ENCODE measurements around the gene ECE1.
A peak's percentile ranks its signal among the peaks of the same experiment; 100 is the strongest.
"Not testable (repeated sequence)": the region's sequence is repeated elsewhere in the genome, so short reads cannot be mapped to it uniquely, and the experiment has no call there.

ECE1 gene

DNA sequence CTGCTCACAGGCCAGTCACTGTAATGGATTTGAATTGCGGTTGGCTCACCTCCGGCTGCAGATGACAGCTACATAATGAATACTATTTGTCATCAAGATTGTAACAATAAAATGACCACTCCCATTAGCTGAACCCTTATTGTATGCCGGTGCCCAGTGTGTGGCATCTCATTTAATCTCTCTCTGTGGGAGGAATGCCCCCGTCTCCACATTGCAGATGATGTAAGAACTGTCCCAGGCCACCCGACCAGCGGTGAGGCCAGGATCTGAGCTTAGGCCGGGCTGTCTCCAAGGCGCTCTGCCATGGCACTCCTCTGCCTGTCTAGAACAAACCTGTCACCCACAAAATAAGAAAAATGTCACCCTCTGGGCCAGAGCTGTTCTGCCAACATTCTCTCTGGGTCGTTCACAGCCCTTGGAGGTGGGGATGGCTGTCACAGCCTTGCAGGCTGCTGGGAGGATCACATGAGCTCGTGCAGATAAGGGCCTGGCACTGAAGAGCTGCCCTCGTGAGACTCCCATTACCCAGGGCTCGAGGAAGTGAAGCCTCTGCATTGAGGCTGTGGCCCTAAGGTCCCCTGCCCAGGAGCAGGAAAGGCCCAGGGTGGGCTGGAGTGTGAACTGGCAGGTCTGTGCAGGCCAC lies 52.7 kb downstream of the ECE1 start:
- DNase-seq (ENCODE audit: insufficient read length, low spot score) (no peak), FAIRE-seq (no peak)
- TF ChIP-seq POLR2A (IDR thresholded peaks at IDR 0.05; ENCODE audit: low read depth, low read length) (no peak), POLR2AphosphoS5 (IDR thresholded peaks at IDR 0.05; ENCODE audit: low read depth, low read length) (no peak), POU2F2 (IDR thresholded peaks at IDR 0.05; ENCODE audit: low read depth, low read length) (no peak), PAX5 (IDR thresholded peaks at IDR 0.05; ENCODE audit: insufficient read depth, low read length, severe bottlenecking) (no peak), TAF1 (IDR thresholded peaks at IDR 0.05; ENCODE audit: low read depth, low read length) (no peak), SPI1 (IDR thresholded peaks at IDR 0.05; ENCODE audit: low read depth, low read length) (no peak)

- TF ChIP-seq POU2F2 (IDR thresholded peaks at IDR 0.05; ENCODE audit: low read depth, low read length) = no peak
- TF ChIP-seq TAF1 (IDR thresholded peaks at IDR 0.05; ENCODE audit: low read depth, low read length) = no peak
- TF ChIP-seq POLR2A (IDR thresholded peaks at IDR 0.05; ENCODE audit: low read depth, low read length) = no peak
- TF ChIP-seq PAX5 (IDR thresholded peaks at IDR 0.05; ENCODE audit: insufficient read depth, low read length, severe bottlenecking) = no peak
- no peak for TF ChIP-seq POLR2AphosphoS5 (IDR thresholded peaks at IDR 0.05; ENCODE audit: low read depth, low read length)
- FAIRE-seq = no peak
- DNase-seq (ENCODE audit: insufficient read length, low spot score) = no peak
Observed at GRCh38 chr1:21236178-21236577, 54.1 kb downstream of the ECE1 start.

DNA sequence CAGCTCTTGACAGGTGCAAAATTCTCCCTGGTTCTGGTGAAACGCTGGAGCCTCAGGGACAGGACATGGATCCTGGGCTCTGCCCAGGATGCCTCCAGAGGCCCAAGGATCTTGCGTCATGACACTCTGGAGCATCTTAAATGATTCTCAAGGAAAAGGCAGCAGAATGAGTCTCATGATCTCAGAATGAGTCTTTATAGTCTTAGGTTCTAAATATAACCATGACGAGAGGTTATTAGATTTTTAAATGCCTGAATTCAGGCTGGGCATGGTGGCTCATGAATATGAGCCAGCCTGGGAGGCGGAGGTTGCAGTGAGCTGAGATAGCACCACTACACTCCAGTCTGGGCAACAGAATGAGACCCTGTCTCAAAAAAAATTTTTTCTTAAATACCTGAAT lies 55.5 kb downstream of the ECE1 start:
- FAIRE-seq = no peak
- TF ChIP-seq TAF1 (IDR thresholded peaks at IDR 0.05; ENCODE audit: low read depth, low read length) (no peak), POU2F2 (IDR thresholded peaks at IDR 0.05; ENCODE audit: low read depth, low read length) (no peak), SPI1 (IDR thresholded peaks at IDR 0.05; ENCODE audit: low read depth, low read length) (no peak), POLR2A (IDR thresholded peaks at IDR 0.05; ENCODE audit: low read depth, low read length) (no peak)
- no peak for DNase-seq (ENCODE audit: insufficient read length, low spot score)

DNA sequence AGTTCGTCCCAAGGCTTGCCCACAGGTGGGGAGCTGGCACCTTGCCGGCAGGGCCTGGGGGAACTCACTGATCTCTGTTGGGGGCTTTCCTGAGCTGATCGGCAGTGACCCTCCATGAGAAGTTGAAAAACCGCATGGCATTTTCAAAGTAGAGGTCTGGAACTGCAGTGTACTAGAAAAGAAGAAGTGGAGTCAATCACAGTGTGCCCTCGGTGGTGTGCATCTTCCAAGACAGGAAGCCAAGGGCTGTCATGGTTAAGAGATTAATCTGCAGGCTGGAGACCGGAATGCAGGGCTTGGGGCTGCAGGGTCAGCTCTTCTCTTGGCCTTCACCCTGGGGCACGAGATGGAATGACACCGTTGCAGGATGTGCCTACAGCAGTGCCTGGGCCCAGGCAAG lies 56.8 kb downstream of the ECE1 start:
- TF ChIP-seq POU2F2 (IDR thresholded peaks at IDR 0.05; ENCODE audit: low read depth, low read length) (no peak), PAX5 (IDR thresholded peaks at IDR 0.05; ENCODE audit: insufficient read depth, low read length, severe bottlenecking) (no peak)
- no peak for DNase-seq (ENCODE audit: insufficient read length, low spot score)
- FAIRE-seq = no peak

- TF ChIP-seq PAX5 (IDR thresholded peaks at IDR 0.05; ENCODE audit: insufficient read depth, low read length, severe bottlenecking) (no peak), POLR2AphosphoS5 (IDR thresholded peaks at IDR 0.05; ENCODE audit: low read depth, low read length) (no peak), SPI1 (IDR thresholded peaks at IDR 0.05; ENCODE audit: low read depth, low read length) (no peak), TAF1 (IDR thresholded peaks at IDR 0.05; ENCODE audit: low read depth, low read length) (no peak), POLR2A (IDR thresholded peaks at IDR 0.05; ENCODE audit: low read depth, low read length) (no peak), POU2F2 (IDR thresholded peaks at IDR 0.05; ENCODE audit: low read depth, low read length) (no peak)
- FAIRE-seq = peak; percentile 80
Observed at GRCh38 chr1:21232044-21232443, 58.2 kb downstream of the ECE1 start.

DNA sequence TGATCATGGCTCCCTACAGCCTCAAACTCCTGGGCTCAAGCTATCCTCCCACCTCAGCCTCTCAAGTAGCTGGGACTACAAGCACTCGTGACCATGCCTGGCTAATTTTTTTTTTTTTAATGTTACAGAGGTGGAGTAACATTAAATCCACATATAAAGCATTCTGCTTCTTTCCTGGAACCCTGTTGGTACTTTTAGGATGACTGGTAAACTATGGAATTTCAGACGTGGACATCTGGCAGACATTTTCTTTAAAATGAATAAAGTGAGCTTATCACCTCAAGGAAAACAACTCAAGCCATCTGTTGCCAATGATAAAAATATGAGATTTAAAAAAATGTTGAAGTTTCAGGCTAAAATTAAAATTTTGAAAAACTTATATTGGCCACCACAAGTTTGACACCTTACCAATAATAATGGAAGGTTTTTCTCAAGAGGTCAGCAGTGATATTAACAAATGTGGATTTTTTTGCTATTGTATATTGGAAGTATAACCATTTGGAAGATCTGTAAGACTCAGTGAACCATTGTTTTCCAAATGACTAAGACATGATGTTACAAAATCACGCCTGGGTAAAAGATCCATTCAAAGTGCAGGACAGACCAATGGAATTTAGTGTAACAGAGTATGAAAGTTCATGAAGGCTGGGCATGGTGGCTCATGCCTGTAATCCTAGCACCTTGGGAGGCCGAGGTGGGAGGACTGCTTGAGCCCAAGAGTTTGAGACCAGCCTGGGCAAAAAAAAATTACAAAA lies 60.8 kb downstream of the ECE1 start:
- FAIRE-seq (no peak), DNase-seq (ENCODE audit: insufficient read length, low spot score) (no peak)
- TF ChIP-seq PAX5 (IDR thresholded peaks at IDR 0.05; ENCODE audit: insufficient read depth, low read length, severe bottlenecking) (no peak), POU2F2 (IDR thresholded peaks at IDR 0.05; ENCODE audit: low read depth, low read length) (no peak), POLR2A (IDR thresholded peaks at IDR 0.05; ENCODE audit: low read depth, low read length) (no peak), SPI1 (IDR thresholded peaks at IDR 0.05; ENCODE audit: low read depth, low read length) (no peak), POLR2AphosphoS5 (IDR thresholded peaks at IDR 0.05; ENCODE audit: low read depth, low read length) (no peak), TAF1 (IDR thresholded peaks at IDR 0.05; ENCODE audit: low read depth, low read length) (no peak)

More at GRCh38 chr1:21232044-21232443, 58.2 kb downstream of the ECE1 start:
- DNase-seq (ENCODE audit: insufficient read length, low spot score) = peak; percentile 47

- DNase-seq (ENCODE audit: insufficient read length, low spot score); FAIRE-seq: not testable (repeated sequence)
Observed at GRCh38 chr1:21228224-21228623, 62.0 kb downstream of the ECE1 start.

DNA sequence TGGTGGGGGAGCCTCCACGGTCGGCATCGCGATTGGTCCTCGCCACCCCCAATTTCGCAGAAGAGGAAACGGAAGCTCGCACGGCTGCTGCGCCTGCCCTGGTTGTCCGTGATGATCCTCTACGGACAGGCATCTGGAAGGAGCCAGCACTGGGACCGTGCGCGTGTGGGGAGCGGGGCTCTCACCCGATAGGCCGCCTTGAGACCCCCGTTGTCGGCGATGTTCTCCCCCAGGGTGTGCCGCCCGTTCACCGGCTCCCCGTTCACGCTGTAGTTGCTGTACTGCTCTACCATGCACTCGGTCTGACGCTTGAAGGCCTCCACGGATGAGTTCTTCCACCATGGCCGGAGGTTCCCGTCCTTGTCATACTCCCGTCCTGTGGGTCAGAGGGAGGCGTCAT lies 65.2 kb downstream of the ECE1 start:
- no peak for FAIRE-seq

DNA sequence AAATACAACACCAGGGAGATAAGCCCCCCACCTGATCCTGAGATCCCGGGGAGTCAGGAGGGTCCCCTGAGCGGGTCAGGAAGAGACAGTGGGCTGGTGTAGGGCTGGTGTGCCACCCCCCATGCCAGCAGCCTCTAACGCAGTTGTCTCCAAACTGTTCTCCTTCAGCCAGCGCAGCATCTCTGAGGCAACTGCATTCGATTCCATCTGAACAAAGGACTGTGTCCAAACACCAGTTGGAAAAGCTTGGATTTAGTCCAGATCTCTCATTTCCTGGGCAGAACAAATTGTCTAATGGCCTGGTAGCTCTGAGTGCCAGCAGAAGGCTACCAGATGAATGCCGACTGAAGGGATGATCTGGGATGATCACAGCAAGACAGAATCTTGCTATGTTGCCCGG lies 69.4 kb downstream of the ECE1 start:
- DNase-seq (ENCODE audit: insufficient read length, low spot score) = no peak
- no peak for TF ChIP-seq SPI1 (IDR thresholded peaks at IDR 0.05; ENCODE audit: low read depth, low read length)
- TF ChIP-seq PAX5 (IDR thresholded peaks at IDR 0.05; ENCODE audit: insufficient read depth, low read length, severe bottlenecking) = no peak
- TF ChIP-seq POLR2A (IDR thresholded peaks at IDR 0.05; ENCODE audit: low read depth, low read length) = no peak
- TF ChIP-seq POU2F2 (IDR thresholded peaks at IDR 0.05; ENCODE audit: low read depth, low read length) = no peak
- no peak for TF ChIP-seq TAF1 (IDR thresholded peaks at IDR 0.05; ENCODE audit: low read depth, low read length)
- TF ChIP-seq POLR2AphosphoS5 (IDR thresholded peaks at IDR 0.05; ENCODE audit: low read depth, low read length) = no peak
- FAIRE-seq = no peak

More for the DNA sequence above, 65.2 kb downstream of the ECE1 start:
- no peak for DNase-seq (ENCODE audit: insufficient read length, low spot score)
- TF ChIP-seq POLR2A (IDR thresholded peaks at IDR 0.05; ENCODE audit: low read depth, low read length) (no peak), POU2F2 (IDR thresholded peaks at IDR 0.05; ENCODE audit: low read depth, low read length) (no peak), SPI1 (IDR thresholded peaks at IDR 0.05; ENCODE audit: low read depth, low read length) (no peak)

DNA sequence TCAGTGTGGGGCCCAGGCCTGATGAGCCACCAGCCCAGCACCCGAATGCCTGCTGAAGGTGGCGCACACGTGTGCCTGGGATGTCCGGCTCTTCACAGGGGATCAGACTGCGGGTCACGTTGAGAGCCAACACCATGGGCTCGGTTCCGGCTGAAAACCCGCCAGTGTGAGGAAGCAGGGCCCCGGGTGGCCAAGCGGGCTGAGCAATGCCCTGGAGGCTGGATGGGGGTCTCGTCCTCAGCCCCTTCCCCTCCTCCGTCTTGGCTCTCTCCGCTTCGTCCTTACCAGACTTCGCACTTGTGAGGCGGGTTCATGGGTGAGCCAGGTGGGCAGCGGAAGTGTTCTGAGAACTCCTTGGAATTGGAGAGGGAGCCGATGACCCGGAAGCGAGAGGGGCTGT lies 70.6 kb downstream of the ECE1 start:
- DNase-seq (ENCODE audit: insufficient read length, low spot score) (no peak), FAIRE-seq (no peak)
- no peak for TF ChIP-seq PAX5 (IDR thresholded peaks at IDR 0.05; ENCODE audit: insufficient read depth, low read length, severe bottlenecking)
